OCI-M2 (cell line): ENCODE results near the gene MTAP.
"Not testable (repeated sequence)": the region's sequence is repeated elsewhere in the genome, so short reads cannot be mapped to it uniquely, and the experiment has no call there.

Source experiments
- DNase-seq: peaks from one replicate; lab custom pipeline; 2025; ENCODE audit not compliant: unreplicated experiment; lab: John Stamatoyannopoulos, UW

The MTAP gene

DNA sequence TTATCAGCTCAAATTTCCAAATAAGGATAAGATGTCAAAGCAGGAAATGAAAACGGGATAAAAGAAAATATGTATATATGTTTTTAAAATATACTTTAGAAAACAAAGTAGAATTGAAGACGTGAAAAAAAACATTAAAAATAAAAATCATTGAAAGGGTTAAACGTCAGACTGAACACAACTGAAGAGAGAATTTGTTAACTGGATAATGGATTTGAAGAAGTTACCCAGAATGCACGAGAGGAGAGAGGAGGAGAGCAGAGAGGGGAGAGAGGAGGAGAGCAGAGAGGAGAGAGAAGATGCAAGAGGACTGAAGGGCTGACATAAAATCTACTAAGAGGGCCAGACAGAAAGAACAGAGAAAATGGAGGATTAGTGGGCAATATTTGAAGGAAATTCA, 103.8 kb downstream of the MTAP start:
- no peak for DNase-seq

GRCh38 chr9:21906881-21907280, 104.4 kb downstream of the MTAP start:
- DNase-seq = no peak

DNA sequence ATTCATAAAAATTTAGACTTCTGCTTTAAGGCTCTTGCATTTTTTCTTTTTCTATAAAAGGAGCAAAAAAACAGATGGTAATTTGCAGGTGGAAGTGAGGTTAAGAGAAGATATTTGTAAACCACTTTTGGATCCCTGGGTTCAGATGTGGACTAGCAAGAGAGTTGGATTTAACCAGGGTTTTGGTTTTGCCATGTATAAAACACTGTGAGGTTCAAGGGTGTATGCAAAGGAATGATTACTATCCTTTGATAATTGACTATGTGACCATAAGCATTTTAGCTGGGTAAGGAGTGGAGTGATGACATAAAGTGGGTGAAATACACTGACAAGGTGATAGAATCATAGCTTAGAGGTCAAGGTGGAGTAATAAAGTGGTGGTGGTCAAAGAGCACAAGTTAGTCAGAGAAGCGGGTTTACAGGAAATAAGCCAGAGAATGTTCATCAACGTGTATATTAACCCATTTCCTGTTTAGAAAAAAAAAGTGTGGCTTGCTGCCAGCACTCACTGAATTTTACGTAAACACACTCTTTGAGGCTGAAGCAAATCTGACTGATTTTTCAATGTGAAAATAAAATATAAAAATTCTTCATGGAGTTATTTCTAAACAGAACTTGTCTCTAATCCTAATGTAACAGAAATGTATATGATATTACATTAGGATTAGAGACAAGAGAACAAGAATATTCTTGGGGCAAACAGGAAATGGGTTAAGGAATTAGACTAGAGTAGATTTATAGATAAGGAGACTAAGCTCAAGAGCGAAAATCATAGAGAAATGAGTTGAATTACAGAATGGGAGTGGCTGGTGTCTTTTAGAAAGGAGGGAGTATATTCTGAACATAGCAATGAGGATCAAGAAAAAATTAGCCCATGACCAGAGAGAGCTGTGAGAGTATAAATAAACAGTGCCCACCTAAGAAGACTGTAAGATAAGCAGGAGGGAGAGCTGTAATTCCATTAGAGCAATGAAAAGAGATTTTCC, 117.2 kb downstream of the MTAP start:
- no peak for DNase-seq

DNA sequence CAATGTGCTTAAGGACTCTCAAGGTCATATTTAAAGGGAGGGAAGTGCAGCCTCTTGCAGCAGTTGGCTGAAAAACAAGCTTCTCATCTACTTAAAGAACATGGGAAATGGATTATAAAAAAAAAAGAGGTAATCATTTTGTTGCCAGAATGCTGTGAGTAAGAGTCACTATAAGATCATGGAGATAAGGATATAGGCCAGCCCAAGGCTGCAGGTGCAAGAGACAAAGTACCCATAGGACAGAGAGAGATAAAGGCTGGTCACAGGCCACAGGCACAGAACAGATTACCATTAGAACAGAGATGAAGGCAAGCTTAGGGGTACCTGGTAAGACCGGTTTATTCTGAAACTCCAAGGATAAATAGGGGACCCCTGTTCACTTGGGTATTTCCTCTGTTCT, 121.3 kb downstream of the MTAP start:
- no peak for DNase-seq

DNA sequence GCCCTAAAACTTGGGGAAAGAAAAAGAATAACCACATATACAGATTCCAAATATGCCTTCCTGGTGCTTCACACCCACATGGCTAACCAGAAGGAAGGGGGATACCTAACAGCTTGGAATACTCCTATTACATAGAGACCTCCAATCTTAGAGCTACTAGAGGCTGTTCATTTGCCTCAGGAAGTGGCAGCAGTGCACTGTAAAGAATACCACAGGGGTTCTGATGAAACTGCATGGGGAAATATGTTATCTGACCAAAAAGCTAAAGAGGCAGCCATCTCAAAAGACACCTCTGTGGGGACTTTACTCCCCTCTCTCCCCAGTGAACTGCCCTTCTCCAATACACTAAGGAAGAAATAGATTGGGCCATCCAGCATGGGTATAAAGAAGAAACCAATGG, 125.3 kb downstream of the MTAP start:
- no peak for DNase-seq

GRCh38 chr9:21931428-21931827, 129.0 kb downstream of the MTAP start:
- no peak for DNase-seq

DNA sequence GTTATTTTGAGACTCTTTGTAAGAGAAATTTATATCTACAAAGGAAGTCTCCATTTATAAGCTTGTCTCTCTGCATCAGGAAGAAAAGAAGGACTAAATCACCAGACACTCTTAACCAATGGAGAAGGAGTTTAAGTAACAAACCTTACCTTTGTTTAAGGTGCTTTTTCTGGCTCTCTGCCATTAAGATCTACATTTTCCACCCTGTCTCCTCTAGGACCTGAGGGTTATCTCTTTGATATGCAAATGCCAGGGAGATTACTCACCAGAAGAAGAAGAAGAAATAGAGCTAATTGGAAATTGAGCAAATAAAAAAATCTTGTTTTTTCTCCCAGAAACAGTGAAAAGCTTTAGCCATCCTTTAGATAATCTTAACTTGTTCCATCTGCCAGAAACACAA, 130.8 kb downstream of the MTAP start:
- no peak for DNase-seq

GRCh38 chr9:21933865-21934264, 131.4 kb downstream of the MTAP start:
- no peak for DNase-seq

GRCh38 chr9:21935631-21936030, 133.2 kb downstream of the MTAP start:
- DNase-seq = no peak

DNA sequence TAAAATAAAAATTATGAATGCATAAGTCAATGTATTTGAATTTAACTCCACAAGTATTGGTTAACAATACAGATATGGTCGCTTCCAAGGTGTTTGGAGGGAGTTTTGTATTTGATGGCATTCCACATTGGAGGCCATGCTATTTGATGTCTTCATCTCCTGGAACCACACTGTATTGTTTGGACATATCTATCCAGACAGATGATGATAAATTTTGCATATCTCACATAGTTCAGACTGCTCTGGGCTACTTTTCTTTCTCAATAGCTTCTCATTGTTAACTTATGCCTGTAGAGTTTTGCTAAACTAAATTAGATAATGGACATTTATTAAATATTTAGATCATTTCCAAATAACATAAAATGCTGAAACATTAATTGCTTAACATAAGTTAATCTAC, 133.7 kb downstream of the MTAP start:
- no peak for DNase-seq

DNA sequence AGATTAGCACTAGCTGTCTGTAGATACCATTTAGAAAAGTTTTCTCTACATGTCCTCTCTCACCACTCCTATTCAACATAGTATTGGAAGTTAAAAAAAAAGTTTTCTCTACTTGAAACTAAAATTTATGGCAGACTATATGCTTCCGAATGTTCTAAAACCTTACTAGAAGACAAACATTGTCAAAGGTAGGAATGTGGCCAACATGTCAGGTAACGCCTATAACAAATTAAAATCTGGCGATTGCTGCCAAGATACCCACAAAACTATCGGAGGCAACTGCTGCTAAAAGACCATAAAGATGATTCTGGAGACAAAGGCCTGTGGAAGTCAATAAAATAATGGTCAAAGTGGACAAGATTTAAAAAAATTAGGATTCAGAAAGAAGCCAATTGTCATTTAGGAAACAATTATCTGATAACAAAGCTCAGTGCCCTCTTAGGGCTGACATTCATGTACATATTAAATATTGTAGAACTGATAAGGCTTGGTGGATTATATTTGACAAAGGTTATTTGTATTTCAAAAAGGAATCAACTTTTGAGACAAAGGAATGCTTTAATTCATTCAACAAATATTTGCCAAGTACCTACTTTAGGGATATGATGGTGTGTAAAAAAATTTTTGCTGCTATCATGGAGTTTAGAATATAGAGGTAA, 139.0 kb downstream of the MTAP start:
- DNase-seq = no peak

GRCh38 chr9:21943464-21943863, 141.0 kb downstream of the MTAP start:
- no peak for DNase-seq

GRCh38 chr9:21945606-21946005, 143.2 kb downstream of the MTAP start:
- no peak for DNase-seq

GRCh38 chr9:21958833-21959232, 156.4 kb downstream of the MTAP start:
- no peak for DNase-seq

DNA sequence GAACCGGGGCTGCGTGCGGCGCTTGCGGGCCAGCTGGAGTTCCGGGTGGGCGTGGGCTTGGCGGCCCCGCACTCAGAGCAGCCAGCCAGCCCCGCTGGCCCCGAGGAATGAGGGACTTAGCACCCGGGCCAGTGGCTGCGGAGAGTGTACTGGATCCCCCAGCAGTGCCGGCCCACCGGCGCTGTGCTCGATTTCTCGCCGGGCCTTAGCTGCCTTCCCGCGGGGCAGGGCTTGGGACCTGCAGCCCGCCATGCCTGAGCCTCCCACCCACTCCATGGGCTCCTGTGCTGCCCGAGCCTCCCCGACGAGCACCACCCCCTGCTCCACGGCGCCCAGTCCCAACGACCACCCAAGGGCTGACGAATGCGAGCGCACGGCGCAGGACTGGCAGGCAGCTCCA, 156.8 kb downstream of the MTAP start:
- DNase-seq = not testable (repeated sequence)

GRCh38 chr9:21961569-21961968, 159.1 kb downstream of the MTAP start:
- no peak for DNase-seq

DNA sequence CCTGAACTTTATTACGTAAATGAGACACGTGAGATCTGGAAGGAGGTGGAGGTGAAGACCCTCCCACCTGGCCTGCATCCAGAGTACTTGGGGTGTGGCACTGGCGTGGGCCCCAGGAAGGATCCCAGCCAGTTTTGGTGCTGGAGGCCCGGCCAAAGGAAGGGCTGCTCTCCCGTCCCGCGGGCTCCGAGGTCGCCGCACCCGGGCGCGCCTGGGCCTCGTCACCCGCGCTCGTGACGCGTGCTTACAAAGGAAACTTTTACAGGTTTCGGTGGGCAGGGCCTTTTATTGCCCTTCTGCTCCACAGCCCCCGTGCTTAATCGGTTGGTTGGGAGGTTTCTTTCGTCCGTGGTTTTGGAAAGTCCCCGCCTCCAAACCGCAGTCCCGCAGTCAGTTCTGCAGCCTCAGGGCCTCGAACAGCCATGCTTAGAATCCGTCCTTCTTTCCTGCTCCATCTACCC, 162.5 kb downstream of the MTAP start:
- no peak for DNase-seq

- DNase-seq = no peak
Measured at GRCh38 chr9:21965401-21965951, 163.0 kb downstream of the MTAP start.

DNA sequence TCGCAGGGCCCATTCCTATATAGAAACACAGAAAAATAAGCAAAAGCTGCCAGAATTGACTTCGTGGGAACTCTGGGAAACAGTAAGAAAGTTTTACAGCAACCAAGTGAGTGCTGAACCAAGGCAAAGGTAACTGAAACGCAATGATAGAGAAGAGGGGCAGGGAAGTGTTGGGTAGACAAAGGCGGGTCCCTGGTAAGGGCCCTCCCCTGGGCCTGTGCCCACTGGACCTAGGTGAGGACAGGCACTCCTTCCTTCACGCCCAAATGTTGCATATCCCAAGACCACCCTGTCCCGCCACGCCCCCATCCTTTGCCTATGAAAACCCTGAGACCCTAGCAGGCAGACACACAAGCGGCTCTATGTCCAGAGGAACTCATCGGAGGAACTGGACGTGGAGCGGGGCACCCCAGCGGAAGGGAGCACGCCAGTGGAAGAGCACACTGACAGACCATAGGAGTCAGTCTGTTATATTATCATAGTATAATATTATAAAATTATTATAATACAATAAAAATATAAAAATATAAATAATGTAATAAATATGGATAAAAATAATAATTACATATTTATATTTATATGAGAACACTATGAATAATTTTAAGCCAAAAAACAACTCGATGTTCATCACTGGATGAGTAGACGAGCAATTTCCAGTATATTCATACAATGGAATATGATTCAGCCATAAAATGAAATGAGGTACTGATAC, 163.9 kb downstream of the MTAP start:
- DNase-seq = no peak

GRCh38 chr9:21967169-21967568, 164.7 kb downstream of the MTAP start:
- no peak for DNase-seq

DNA sequence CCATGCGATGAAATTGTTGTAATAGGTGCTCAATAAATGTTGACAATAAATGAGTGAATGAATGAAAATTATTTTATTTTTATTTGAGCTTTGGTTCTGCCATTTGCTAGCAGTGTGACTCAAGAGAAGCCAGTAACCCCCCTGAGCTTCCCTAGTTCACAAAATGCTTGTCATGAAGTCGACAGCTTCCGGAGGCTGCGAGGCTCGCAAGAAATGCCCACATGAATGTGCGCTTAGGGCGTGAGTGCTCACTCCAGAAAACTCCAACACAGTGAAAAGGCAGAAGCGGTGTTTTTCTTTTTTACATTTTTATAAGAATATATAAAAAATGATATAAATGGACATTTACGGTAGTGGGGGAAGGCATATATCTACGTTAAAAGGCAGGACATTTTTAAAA, 165.3 kb downstream of the MTAP start:
- no peak for DNase-seq
